Neural progenitor cell (in vitro differentiated cells): Measurements from ENCODE around the gene AGBL4.

Experiments
- CTCF ChIP-seq: fragments of 200-600 bp; sonication (generic); IDR thresholded peaks from 2 replicates; pipeline ENCODE4 v1.5.1; 2017; ENCODE audit warnings: antibody characterized with exemption, mild to moderate bottlenecking
- EZH2 ChIP-seq: fragments of 200-600 bp; sonication (generic); IDR thresholded peaks from 2 replicates; pipeline ENCODE4 v1.6.1; 2017; ENCODE audit warnings: antibody characterized with exemption, mild to moderate bottlenecking, moderate library complexity
- EZH2phosphoT487 ChIP-seq: fragments of 200-600 bp; sonication (generic); IDR thresholded peaks from 2 replicates; pipeline ENCODE4 v1.6.1; 2017; ENCODE audit warnings: antibody characterized with exemption

- TF ChIP-seq CTCF (no peak), EZH2 (no peak), EZH2phosphoT487 (no peak)
Observed at GRCh38 chr1:48603222-48603621, 1420.5 kb downstream of the AGBL4 start.
